ENCODE results near the gene GJB4.
"Not testable (repeated sequence)": the region's sequence is repeated elsewhere in the genome, so short reads cannot be mapped to it uniquely, and the experiment has no call there.

The GJB4 gene

DNA sequence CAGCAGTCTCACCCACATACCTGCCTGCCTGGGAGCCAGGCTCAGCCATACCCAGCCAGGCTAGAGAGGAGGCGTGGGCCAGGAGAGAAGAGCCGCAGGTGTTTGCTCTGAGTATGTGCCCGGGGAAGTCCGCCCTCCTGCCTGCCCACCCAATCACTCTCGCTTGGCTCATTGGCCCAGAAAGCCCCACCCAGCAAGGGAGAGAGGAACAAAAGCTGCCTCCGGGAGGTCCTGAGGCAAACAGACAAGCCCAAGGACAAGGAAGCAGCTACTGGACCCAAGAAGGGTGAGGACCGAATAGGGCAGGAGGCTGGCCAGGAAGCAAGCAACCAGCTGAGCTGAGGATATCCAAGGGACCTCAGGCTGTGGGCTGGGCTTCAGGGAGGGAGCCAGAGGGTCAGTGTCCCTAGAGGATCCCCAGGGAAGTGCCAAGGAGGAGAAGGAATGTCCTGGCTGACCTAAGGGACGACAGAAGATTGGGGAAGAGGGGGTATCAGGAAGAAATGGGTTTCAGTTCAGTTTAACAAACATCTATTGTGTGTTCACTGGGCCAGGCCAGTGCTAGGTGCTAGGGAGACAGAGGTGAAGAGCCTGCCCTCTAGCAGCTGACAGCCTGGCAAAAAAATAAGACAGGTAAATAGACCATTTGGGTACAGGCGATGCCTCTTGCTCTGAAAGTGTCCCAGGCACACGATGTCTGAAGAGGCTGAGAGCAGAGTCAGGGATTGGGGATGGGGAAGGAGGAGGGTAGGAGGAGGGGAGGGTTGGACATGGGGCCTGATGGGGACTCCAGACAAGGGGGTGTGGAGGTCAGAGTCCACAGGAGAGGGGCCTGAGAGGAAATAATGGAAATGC, at the start of gene GJB4:
Gene GJB4, plus strand, starts transcription at position 238 of the 855 bp plus-strand sequence. CDS start 1,515 bp downstream, outside the sequence.
- no peak for DNase-seq

DNA sequence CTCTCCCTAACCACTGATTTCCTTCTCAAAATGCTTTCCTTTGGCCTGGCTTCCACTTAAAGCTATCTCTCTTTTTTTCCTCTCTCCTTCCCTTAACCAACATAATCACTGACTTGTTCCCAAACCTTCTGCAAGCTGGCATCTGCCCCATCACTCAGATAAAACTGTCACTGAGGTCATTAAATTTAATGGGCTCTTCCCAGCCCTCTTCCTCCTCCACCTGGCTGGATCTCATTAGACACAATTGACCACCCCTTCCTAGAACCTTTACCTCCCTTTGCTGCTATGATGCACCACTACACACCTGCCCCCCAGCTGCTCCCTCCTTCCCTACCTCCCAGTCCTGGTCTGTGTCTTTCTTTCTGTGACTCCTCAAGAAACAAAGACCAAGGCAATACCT, 48.7 kb upstream of the GJB4 start:
- no peak for DNase-seq

DNA sequence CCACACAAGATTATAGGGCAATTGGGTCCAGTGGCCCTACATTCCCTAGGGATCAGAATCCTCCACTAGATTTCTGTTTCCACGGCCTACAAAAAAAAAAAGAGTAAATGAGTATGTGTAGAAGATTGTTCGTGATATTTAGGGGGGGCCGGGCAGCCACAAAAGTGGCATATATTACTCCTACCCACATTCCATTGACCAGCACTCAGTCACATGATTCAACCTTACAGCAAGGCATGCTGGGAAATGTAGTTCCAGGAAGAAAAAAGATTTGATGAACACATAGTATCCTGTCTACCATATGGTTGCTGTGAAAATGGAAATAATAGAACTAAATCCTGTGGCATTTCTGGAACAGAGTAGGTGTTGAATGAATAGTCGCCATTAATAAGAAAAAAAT, 48.1 kb upstream of the GJB4 start:
- no peak for DNase-seq

DNA sequence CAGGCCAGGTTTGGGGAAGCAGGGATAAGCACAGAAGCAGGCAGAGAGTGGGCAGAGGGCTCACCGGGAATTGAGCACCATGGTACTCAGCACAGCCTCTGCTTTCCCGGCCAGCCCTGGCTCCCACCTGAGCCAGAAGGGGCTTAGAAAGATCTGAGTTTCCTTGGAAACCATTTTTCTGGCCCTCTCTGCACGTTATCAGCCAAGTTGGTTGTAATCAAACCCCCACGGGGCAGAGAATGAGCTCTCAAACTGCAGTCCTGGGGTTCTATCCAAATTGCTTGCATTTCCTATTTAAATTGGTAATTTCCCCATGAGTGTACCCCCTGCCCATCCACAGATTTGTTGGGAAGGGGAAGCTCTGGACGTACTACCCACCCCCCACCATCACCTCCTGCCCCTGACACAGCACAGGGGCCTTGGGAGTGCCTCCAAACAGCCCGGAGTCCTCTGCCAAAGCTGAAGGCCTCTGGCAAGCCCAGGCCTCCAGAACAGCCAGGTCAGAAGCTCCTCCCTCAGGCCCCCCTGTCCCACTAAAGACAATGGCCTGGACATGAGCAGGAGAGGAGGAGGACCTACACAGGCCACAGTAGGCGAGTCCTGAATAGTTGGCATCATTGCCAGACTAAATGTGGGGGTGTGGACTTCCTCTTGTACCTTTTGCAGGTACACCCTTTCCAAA, 47.4 kb upstream of the GJB4 start:
- no peak for DNase-seq

DNA sequence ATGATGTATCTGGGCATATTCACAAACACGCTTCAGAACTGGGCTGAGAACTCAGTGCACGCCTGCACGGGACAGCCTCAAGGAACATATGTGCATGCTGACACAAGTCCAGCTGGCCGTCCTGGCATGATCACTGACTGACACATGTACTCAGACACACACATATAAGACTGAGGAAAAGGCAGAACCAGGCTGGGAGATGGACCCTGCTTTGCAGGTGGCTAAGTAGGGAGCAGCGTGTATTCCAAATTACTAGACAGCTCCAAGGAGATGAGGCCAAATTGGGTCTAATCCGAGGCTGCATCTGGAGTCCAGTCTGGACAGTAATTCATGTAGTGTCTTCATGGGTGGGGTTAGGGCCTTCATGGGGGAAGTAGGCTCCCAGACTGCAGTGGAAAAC, 46.1 kb upstream of the GJB4 start:
- no peak for DNase-seq

DNA sequence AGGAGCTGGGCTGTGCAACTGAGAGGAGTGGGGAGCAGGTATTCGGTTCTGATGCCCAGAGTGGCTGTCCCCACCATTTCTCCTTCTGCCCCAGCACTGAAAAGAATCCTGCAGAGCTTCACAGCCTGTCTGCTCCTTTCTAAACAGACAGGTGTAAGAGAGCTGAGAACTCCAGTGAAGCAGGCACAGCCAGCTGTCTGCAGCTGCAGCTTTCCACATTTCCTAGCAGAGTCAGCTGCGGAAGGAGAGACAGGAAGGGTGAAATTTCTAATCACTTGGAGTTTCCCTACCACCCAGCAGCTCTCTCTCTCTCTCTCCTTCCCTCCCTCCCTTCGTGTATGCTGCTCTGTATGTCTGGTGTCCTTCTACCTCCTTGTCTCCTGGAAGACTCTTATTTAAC, 45.2 kb upstream of the GJB4 start:
- no peak for DNase-seq

DNA sequence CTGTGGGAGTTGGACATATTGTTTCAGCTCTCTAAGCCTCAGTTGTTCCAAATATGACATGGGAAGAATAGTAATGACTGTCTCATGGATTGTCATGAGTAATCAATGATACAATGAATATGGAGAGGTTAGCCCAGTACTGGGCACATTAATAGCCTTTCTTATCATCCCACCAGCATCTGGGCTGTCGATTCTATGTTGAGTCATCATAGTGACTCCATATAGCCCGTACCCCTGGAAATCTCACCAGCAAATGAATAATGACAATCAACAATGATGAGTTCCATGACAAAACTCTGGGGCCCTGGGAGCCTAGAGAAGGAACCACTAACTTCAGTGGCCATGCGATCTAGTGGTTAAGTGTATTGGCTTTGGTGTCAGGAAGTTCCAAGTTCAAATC, 44.4 kb upstream of the GJB4 start:
- DNase-seq = no peak

DNA sequence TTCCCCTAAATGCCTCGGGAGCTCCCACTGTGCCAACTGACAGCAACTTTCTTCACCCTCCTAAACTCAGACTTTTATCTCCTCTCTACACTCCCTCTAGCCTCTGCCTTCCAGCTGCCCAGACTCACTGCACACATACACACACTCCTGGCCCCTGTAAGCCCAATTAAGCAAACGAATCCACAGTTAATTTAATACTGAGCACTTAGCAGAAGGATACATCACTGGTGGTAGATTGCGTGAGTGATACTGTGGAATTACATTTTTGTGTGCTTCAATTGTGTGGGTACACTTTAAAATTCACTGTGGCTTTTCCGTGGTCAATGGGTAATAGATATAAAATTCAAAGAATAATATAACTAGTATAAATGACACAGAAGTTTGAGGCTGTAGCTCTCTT, 38.3 kb upstream of the GJB4 start:
- DNase-seq = no peak

DNA sequence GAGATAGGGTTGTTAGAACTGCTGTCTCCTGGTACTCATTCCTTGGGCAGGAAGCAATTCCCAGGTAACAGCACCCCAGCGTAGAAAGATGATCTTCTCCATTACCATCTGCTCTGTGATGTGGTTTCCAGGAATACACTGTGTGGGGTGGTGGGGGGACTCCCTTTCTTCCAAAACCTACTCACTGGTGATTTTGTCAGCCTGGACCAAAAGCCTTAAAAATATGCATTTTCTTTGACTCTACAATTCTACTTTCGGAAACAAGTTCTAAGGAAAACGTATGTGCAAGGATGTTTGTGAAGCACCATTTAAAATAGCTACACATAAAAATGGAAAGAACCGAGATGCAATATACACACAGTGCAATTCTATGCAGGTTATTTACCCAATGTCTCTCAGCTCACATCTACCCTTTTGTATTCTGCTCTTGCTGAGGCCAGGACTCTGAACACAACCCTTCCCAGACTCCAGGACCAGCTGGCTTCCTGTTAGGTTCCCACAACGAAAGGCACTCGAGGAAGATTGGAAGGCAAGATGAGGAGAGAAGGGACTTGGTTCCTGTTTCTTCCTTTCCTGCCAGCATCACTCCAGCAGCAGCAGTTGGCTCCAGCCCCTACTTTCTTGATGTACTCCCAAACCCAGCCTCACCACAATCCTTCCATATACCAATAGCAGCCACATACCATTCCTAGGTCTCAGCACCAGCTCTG, 37.7 kb upstream of the GJB4 start:
- no peak for DNase-seq

DNA sequence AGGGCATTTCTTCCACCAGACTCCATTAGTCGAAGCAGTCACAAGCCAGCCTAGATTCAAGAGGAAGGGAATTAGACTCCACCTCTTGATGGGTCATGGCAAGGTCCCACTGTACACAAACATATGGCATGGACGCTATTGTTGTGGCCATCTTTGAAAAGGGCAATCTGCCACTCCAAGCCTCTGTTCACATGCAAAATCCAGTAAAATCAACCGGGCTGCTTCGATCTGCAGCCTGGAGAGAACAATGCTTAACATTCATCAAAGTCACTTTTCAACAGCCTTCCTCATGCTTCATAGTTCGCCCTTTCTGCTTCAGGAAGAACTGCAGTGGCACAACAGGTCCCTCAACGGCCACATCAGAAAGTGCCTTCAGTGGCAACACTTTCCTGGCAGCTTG, 32.7 kb upstream of the GJB4 start:
- DNase-seq = no peak

DNA sequence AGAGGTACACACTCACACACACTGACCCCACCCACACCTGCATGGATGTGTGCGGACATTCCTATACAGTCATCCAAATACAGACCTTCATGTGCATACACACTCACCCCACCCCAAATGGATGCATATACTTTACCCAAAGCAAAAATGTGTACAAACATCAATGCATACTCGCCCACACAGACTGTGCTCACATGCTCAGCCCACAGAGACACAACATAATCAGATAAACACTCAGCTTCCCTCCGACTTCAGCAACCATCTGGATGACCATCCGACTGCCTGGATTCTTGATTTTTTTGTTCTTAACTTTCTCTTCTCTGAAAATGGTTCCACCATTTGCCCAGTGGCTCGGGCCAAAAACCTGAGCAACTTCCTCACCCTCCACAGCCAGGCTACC, 29.1 kb upstream of the GJB4 start:
- no peak for DNase-seq

DNA sequence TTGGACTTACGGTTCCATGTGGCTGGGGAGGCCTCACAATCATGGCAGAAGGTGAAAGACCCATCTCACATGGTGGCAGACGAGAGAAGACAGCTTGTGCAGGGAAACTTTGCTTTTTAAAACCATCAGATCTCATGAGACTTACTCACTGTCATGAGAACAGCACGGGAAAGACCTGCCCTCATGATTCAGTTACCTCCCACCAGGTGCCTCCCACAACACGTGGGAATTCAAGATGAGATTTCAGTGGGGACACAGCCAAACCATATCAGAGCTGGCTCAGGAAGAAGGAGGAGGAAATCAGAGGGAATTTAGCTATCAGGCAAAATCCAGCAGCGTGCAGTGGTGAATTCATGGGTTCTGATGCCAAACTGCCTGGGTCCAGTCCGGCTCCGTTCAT, 26.7 kb upstream of the GJB4 start:
- not testable (repeated sequence) for DNase-seq

DNA sequence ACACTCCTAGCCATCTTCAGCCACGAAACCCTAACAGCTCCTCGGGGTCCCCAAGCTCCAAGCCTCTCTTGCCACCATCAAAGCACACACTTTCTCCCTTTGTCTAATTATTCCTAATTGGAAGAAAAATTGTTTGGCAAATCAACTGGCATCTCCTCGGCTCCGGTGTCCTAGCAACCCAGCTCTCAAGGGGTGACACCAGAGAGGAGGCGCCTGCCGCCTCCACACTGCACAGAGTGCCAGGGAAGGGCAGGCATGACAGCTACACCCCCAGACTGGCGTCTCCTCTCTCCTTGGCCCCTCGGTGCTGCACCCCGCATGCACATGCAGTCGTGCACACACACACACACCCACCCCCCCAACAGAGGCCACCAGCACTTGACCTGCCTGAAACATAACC, 22.8 kb upstream of the GJB4 start:
- DNase-seq = no peak

DNA sequence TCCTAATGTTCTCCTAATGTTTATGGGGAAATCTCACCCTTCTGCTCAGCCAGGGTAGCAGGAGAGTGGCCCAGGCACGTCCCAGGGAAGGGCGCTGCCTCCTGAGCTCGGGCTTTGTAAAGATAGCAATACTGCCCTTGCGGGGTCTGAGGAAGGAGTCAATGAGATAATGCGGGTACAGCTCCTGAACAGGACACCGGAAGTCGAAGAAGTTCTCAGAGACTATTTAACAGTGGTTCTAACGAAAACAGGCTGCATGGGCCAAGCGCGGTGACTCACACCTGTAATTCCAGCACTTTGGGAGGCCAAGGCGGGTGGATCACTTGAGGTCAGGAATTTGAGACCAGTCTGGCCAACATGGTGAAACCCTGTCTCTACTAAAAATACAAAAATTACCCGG, 22.3 kb upstream of the GJB4 start:
- DNase-seq = not testable (repeated sequence)

DNA sequence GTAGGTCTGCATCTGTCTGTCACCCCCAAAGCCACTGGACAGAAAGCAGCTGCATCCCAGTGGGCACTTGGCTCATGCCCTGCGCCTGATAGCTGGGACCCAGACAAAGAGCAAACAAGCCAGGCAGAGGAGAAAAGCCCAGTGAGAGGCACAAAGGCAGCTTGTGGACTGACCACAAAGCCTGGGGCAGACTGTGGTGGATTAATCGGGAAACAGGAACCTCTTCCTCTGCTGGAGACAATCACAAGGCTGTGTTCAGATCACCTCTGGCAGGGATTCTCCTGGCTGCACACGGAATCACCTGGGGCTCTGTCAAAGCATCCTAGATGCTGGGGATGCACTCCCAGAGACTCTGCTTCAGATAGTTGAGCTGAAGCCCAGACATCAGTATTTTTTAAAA, 19.9 kb upstream of the GJB4 start:
- DNase-seq = no peak

DNA sequence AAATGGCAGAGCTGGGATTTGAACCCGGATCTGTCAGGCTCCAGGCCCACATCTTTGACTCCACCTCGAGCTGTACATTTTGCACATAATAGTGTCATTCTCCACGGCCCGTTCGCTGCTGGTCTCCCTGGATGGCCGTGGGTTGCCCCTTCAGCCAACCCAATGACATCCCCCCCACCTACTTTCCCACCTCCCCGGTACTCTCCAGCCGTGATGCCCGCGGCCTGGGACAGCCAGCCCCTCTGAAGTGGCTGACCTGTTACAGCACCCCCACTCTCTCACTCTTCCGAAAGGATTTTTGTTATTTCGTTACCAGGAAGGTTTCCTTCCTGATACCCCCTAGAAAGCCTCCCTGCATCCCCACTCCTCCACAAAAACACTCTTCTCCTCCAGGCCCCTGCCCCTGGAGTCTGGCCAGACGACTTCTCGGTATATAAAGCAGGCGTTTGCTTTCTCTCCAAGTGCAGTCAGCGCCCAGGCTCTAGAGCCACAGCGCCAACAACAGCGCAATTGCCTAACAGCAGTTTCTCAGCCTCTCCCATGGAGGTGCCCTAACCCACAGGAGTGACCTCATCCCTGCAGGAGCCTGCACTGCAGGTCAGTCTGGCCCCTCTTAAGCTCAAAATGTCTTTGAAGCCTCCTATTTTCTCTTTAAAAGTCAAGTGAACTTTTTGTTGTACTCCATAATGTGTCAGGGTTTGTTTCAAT, 19.2 kb upstream of the GJB4 start:
- DNase-seq = no peak

DNA sequence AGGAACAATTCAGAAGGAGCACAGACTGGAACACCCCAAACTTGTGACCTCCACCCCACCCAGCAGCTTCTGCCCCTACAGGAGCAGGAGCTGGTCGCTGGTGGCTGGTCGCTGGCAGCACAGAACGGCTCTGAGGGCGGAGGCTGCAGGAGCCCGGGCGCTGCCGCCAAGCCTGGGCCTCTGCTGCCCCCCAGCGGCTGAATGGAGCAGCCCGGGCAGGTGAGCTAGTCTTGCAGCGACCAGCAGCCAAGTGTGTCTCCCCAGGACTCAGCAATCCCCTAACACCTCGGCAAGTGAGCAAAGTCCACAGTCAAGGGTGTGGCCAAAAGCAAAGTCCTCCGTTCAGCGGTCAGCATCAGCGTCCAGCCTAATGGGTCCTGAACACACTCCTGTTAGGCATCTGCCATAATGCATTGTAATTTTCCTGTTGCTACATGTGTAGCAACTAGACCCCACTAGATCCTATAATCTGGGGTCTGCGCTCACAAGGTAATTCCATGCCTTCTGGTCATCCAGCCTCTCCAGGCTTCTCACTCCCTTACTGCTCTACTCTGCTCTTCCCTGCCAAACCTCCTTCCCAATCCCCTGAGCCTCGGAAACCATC, 16.8 kb upstream of the GJB4 start:
- peak; percentile 47 to 51 for DNase-seq

DNA sequence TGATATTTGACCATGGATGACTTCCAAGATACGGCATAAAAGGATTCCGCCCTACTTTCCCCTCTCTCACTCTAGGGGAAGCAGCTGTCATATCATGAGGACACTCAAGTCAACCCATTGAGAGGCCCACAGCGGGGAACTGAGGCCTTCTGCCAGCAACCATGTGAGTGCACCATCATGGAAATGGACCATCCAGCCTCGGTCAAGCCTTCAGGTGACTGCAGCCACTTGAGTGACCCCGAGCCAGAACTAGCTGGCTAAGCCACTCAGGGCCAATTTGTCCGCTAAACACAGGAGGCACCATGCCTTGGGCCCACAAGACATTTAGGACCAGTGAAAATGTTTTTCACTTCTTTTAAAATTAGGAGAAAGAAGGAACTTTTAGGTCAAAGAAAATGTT, 15.8 kb upstream of the GJB4 start:
- no peak for DNase-seq

DNA sequence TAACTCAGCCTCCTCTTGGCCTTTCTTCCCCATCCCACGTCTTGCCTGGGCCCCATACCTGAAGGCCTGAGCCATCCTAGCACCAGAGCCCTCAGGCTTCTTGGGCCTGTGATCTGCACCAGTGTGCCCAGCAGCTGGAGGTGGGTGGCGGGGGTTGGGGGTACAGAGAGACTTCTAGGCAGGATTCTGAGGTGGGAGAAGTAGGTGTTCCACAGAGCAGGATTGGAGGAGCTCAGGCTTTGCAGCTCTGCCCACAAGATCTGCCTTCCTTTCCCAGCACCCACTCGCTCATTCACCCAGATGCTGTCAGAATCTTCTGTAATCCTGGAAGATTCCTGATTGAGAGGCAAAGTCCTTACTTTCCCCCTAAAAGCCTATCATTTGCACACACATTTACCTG, 14.7 kb upstream of the GJB4 start:
- no peak for DNase-seq

DNA sequence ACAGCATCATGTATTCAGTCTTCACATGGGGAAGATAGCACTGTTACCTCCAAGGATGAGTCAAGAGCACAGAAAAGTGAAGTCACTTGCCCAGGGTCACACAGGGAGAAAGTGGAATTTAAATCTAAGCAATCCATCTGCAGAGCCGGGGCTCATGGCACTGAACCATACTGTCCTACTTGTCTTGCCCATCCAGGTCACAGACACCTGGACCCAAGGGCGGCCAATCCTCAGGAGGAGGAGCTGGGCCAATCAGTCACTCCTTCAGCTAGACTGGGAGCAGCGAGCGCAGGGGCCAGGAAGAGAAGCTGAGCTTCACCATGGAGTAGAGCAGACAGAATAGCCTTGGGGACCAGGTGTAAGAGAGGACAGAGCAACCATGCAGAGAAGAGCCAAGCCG, 13.9 kb upstream of the GJB4 start:
- DNase-seq = no peak

DNA sequence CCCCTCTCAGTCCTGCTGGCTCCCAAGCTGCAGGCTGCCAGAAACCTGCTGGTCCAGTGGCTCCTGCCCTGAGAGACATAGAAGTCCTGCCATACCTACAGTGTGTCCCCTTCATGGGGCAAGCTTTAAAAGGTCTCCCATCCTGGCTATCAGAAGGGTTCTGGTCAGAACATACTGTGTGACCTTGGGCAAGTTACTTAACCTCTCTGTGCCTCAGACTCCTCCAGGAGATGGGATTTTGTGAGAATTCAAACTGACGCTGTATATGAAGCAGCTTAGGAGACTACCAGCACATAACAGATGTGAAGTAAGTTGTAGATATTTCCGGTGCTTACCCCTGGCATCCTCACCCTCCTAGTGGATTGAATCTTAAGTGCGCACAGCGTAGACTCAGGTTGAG, 13.4 kb upstream of the GJB4 start:
- no peak for DNase-seq

DNA sequence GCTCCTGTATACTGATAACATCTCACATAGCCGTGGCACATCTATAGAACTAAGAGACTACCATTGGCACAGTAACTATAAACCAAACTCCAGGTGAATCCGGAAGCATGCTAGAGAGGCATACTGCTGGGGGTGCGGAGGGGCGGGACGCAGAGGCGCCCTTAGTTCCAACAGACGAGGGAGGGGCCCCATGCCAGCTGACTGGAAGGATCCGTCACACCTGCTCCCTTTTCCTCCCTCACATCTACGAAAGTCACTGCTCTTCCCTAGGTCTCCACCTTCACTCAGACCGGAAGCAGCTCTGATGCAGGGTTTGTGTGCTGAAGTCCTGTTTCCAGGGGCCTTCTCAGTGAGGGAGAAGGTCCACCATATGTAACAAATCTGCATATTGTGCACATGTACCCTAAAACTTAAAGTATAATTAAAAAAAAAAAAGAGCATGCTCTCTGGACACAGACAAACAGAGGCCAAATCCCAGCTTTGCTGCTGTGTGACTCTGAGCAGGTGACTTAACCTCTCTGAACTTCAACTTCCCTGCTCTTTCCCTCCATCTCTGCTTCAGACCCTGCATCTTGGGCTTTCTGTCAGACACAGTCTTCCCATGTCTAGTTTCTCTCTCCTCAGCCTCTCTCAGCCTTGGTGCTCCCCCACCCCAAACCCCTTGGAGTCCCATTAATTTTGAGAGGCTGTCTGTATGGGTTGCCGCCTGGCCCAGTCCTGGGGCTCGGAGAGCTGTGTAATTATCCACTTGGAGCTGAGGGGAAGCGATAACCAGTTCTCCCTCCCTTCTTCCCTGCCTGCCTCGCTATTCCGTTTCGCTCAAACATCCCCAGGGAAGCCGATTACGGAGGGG, 12.5 kb upstream of the GJB4 start:
- no peak for DNase-seq

All from hippocampal formation (tissue), 2 donors.